ENCODE data around the gene STYK1.
A peak's percentile ranks its signal among the peaks of the same experiment; 100 is the strongest.

Gene STYK1

GRCh38 chr12:10673659-10674384 is at the start of gene STYK1:
TSS of gene STYK1 (minus strand) at chr12:10674052. CDS start at chr12:10634618, 39,434 bp downstream.
- DNase-seq (ENCODE audit: low spot score), result peak; percentile 39

DNA sequence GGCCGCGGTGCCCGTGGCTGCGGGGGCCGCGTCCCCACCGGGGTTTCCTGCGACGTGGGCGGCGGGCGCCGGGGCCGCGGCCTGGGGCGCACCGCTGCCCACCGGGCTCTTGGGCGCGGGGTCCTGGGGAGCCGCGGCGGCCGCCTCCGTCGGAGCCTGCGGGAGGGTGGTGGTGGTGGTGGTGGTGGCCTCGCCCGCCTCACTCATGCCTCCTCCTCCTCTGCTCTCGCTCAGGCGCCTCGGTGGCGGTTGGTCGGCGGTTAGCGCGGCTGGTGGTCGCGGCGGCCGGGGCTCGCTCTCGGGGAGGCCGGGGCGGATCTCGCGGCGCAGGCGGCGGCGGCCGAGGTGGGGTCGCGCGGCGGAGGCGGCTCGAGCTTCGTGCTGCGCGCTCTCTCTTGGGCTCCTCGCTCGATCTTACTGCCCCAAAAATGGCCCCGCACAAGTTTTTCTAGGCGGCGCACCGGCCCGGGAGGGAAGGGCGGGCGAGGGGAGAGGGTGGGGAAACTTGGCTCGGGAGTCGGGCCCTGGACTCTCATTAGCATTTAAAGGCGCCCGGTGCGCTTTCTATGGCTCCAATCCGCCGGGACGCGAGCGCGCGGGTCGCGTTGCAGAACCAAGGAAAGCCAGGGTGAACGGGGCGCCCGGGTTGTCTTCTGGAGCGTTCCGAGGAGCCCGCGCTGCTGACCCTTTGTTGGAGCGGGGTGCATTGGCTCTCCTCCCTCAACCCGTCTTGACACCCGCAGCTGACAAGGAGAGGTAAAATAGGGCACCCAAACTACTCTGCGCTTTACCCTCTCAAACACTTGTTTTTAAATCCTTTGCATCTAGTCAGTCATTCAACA is 49.3 kb upstream of the STYK1 start, which contains the start of gene YBX3:
YBX3 (minus strand) TSS at position 419 of the 842 bp plus-strand sequence; CDS start at position 207, 212 bp downstream.
- peak; percentile 39 for DNase-seq (ENCODE audit: low spot score)

DNA sequence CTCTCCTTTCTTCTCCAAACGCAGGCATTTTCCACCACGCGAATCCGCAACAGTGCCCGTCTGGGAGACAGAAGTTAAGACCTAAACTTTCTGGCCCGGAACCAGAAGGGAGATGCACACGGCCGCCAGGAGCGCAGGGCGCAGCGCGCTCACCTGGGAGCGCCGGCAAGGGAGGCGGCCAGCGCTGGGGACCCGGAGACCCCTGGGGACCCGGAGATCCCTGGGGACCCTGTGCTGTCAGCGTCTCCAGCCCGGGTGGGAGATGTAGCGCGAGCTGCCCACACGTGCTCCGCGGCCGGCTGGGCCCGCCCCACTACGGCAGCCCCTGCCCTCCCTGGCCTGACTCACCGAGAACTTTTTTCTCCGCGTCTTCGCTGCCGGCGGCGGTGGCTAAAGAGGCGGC is 48.7 kb upstream of the STYK1 start:
- no peak for DNase-seq (ENCODE audit: low spot score)

DNA sequence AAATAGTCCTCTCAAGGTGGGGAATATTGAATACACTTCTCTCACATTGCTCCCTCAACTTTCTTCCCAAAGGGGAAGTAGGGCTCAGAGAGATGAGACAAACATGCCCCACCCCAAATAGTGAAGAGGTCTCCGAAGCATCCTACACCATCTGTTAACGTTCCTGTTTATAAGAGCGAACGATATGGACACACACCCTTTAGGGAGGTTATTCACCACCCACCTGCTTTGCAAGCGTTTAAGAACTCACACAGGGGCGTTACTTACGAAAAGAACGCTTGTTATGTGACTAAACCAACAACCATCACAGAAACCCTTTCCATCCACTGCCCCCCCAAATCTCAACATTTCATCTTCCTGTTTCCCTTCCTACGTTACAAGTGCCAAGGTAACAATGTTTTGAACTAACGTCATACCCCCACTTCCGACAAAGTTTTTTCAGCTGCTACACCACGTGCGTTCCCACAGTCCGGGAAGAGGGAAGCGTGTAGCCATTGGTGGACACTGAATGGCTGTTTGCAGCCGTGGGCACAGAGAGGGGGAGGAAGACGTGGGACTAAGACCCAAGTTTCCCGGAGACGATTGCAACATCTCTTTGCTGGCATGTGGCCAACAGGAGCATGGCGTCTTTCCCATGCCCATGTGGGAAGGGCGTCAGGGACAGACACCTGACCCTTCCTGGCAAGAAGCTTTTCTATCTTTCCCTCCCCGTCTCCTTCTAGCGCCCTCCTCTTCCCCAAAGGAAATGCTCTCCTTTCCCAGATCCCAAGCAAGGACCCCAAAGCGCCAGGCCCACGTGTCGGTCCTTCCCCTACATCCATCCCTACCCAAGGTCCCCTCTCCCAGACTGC is 48.0 kb upstream of the STYK1 start:
- peak; percentile 55 for DNase-seq (ENCODE audit: low spot score)

DNA sequence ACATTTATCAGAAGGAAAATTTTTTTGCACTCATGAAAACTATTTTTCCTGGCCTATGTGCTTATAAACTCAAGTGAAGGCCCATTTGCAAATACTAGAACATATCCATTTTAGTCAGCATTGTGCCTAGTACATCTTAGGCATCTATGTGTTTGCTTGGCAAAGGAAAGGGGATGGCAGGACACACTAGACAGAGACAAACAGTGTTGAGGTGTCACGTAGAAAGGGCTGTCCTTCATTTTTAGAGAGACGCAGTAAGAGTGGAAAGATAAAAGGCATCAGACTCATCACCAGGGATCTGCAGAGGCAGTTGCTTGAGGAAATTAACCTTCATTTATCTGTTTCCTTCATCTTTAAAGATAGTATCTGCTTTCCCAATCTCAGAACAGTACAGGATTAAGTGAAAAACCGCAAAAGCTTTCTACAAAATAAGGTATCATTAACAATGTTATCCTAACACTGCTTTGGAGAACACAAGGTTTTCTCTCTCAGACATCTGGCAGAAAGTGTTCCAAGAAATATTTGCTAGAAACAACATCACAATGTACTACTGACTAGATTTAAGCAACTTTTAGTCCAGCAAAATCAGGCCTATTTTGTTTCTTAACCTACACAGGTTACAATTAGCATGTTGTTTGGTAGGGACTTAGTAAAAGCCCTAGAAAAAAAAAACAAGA is 47.3 kb upstream of the STYK1 start:
- no peak for DNase-seq (ENCODE audit: low spot score)

DNA sequence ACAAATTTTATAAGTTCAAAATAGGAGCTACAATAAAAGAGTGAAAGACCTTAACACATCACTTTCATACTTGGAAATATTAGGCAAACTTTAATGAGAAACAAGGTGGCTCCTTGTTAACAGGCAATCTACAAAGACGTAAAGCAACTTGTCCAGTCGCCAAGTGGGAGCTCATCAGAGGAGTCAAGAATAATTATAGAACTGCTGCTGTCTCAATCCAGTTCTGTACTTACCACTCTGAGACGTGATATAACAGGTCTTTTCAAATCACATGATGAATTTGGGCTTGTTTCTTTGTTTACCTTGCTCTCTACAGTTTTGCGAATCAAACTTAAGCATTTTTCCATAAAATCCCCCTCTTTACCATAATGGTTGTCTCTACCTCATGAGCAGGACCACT is 45.6 kb upstream of the STYK1 start:
- no peak for DNase-seq (ENCODE audit: low spot score)

GRCh38 chr12:10718279-10718821 is 44.5 kb upstream of the STYK1 start:
- DNase-seq (ENCODE audit: low spot score), result no peak

DNA sequence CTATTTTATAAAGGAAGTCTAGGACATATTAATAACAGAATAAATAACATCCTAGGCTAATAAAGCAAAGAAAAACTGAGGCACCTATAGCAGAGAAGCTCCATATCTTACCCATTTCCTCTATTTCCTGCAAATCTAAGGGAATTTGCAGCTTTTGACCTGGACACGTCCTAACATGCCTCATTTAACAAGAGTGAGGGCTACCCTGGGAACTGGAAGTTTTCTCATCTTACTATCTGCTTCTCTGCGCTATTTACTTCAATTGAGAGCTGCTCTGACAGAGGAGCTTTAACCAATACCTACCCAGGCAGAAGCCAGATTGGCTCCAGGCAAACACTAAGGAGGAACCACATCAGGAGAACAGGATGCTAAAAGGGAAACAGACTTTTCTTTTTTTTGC is 43.6 kb upstream of the STYK1 start:
- no peak for DNase-seq (ENCODE audit: low spot score)

- DNase-seq (ENCODE audit: low spot score), result no peak
Observed at GRCh38 chr12:10716704-10717315, 43.0 kb upstream of the STYK1 start.

DNA sequence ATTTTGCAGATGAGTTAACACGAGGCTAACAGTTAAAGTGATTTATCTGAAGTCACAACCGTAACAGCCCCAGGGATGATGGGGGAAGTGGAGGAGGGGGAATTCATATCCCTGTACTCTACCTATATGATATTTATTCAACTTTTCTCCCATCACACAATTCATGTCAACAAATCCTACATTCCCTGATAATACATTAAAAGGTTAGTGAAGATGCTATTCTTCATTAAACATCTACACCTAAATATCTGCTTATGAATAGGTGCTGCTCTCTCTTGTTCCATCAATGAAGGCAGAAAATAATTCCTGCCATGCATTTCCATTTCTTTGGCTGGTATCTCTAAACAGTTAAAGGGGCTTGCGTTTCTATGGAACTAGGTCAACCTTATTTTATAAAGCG is 42.4 kb upstream of the STYK1 start:
- DNase-seq (ENCODE audit: low spot score), result no peak

DNA sequence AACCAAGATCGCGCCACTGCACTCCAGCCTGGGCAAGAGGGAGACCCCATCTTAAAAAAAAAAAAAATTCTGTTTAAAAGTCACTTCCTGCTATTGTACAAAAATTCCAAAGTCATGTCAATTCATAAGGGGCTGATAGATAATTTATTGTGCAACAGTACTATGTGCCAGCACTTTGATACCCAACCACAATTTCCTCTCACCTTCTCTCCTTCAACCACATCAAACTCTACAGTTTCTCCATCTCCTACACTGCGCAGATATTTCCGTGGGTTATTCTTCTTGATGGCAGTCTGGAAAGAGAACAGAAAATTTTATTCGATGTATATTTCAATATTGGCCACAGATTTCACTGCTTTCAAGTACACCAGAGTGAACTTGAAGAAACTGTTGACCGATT is 41.6 kb upstream of the STYK1 start:
- DNase-seq (ENCODE audit: low spot score), result no peak

GRCh38 chr12:10709808-10710207 is 36.0 kb upstream of the STYK1 start:
- no peak for DNase-seq (ENCODE audit: low spot score)

- DNase-seq (ENCODE audit: low spot score), result no peak
Observed at GRCh38 chr12:10708862-10709261, 35.0 kb upstream of the STYK1 start.

GRCh38 chr12:10705655-10706054 is 31.8 kb upstream of the STYK1 start:
- DNase-seq (ENCODE audit: low spot score), result no peak

DNA sequence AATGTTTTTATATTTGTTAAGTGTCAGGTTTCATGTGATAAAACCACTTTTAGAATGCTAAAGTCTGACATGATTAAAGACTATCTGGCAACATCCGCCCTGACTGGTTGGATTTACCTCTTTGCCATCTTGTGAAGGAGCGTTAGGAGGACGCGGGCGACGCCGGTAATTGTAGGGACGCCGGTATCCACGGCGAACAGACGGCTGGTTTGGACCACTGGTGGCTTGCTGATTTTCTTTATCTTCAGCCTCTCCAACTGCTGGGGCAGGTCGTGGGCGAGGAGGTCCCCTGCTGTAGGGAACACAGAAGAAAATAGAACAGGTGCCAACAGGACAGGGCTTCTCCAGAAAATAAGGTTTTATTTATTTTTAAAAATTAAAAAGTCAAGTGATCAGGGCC is 28.0 kb upstream of the STYK1 start:
- DNase-seq (ENCODE audit: low spot score), result no peak

GRCh38 chr12:10701131-10701681 is 27.4 kb upstream of the STYK1 start:
- DNase-seq (ENCODE audit: low spot score), result no peak

DNA sequence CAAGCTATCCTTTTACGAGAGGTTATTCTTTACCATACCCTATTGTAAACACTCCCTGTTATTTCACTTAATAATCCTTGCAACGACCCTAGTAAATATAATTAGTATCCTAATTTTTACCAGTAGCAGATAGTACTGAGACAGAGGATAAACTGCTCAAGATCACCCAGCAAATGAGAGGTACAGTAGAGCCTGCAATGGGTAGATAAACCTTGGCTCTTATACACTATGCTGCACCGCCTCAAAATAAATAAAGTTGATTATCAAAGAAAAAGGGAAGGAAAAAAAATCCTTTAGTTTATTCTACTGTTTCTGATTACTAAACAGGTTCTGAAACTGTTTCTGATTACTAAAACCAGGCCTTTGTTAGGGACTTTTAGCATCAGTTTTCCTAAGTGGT is 26.7 kb upstream of the STYK1 start:
- no peak for DNase-seq (ENCODE audit: low spot score)

DNA sequence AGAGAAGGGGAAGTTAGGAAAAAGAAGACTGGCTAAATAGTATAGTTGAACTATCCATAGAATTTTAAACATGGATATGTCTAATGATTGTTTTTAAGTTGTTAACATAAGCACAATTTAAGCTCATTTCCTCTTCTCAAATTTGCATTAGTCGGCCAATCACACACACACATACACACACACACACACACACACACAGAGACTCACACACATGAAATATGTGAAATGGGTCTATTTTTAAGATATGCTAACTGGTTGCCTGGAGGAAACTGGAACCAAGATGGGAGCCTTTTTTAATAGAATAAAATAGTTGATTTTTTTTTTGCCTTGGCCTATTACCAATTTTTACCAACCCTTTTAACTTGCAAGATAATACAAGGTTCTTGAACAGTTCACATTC is 24.0 kb upstream of the STYK1 start:
- no peak for DNase-seq (ENCODE audit: low spot score)

DNA sequence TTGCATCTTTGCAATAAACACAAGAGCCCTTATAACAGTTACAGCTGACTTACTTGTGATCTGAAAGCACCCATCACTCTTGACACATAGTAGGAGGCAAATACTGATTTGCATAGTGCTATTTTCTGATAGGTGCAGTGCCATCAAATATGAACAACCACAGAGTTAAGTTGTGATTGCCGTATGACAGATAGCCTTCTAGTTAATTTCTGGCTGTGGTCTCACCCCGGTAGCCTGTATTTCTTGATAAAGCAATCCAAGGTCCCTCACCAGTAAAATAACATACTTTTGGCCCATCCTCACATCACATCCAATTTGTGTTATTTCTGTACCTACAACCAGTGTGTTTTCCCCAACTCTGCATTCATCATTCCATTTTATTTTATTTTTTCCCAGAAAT is 23.3 kb upstream of the STYK1 start:
- DNase-seq (ENCODE audit: low spot score), result no peak

DNA sequence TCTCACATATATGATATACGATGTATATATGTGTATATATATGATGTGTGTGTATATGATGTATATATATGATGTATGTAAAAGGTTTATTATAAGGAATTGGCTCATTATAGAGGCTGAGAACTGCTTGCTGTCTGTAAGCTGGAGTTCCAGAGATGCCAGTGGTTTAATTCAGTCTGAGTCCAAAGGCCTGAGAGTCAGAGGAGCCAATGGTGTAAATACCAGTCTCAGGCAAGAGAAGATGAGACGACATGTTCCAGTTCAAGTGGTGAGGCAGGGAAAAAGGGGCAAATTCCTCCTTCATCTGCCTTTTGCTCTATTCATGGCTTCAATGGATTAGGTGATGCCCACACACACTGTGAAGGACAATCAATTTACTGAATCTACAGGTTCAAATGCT is 17.1 kb upstream of the STYK1 start:
- no peak for DNase-seq (ENCODE audit: low spot score)

DNA sequence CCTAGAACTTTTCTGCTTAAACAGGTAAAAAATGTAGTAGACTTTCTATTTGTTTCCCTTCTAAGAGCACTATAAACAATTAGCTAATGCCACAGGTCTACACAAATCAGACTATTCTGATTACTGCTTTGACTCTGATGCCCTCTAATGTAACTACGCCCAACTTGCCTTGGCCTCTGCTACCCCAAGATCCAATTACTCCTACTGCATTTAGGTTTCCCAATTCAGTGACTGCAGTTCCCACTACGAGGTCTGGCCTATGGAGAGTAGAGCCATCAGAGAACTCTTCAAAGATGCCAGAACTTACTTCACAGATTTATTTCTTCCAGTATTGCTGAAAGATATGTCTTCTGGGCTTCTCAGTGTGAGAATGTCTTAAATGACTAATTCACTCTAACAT is 15.3 kb upstream of the STYK1 start:
- DNase-seq (ENCODE audit: low spot score), result no peak
